Ishikawa (cell line): ENCODE results near the gene SPRYD4.

ENCODE experiments used
- CEBPB ChIP-seq: IDR thresholded peaks from 2 replicates; pipeline ENCODE4 v1.6.1; 2012
- CREB1 ChIP-seq: IDR thresholded peaks from 2 replicates; pipeline ENCODE4 v1.6.1; 2012; ENCODE audit warnings: low read depth
- EGR1 ChIP-seq: IDR thresholded peaks from 2 replicates; pipeline ENCODE4 v1.6.1; 2012
- FOXM1 ChIP-seq: IDR thresholded peaks from 2 replicates; pipeline ENCODE4 v1.6.1; 2012; ENCODE audit warnings: low read depth, borderline replicate concordance
- NFIC ChIP-seq: IDR thresholded peaks from 2 replicates; pipeline ENCODE4 v1.6.1; 2012
- RAD21 ChIP-seq: IDR thresholded peaks from 2 replicates; pipeline ENCODE4 v1.6.1; 2012; ENCODE audit warnings: low read depth
- TAF1 ChIP-seq: IDR thresholded peaks from 2 replicates; pipeline ENCODE4 v1.6.1; 2012; ENCODE audit warnings: low read depth, mild to moderate bottlenecking
- YY1 ChIP-seq: IDR thresholded peaks from 2 replicates; pipeline ENCODE4 v1.6.1; 2012; ENCODE audit warnings: low read depth
- ZBTB7A ChIP-seq: IDR thresholded peaks from 2 replicates; pipeline ENCODE4 v1.6.1; 2012; ENCODE audit warnings: low read depth
- TF ChIP-seq, protein P1 (sequence below): IDR thresholded peaks from 2 replicates; pipeline ENCODE4 v1.6.1; 2012
- TF ChIP-seq, protein P2 (sequence below): IDR thresholded peaks from 2 replicates; pipeline ENCODE4 v1.6.1; 2012; ENCODE audit warnings: low read depth, mild to moderate bottlenecking
- TF ChIP-seq, protein P3 (sequence below): IDR thresholded peaks from 2 replicates; pipeline ENCODE4 v1.6.1; 2012

DNA sequence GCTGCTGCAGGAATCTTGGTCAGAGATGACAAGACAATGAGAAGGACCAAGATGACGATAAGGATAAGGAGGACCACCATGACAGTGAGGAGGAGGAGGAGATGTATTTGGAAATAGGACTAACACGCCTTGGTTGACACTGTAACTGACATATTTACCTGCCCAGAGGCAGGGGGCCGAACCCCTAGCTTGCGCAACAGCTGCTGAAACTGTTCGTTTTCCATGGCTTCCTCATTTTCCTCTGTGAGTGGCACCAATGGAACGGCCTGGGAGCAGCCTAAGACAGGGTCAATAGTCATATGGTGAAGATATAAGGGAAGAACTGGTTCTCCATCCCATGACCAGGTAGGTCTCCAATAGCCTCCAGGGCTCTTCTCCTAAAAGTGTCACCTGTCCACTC, 48.0 kb upstream of the SPRYD4 start:
- TF ChIP-seq, protein P1, sequence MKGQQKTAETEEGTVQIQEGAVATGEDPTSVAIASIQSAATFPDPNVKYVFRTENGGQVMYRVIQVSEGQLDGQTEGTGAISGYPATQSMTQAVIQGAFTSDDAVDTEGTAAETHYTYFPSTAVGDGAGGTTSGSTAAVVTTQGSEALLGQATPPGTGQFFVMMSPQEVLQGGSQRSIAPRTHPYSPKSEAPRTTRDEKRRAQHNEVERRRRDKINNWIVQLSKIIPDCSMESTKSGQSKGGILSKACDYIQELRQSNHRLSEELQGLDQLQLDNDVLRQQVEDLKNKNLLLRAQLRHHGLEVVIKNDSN = no peak
- no peak for TF ChIP-seq TAF1
- TF ChIP-seq, protein P2, sequence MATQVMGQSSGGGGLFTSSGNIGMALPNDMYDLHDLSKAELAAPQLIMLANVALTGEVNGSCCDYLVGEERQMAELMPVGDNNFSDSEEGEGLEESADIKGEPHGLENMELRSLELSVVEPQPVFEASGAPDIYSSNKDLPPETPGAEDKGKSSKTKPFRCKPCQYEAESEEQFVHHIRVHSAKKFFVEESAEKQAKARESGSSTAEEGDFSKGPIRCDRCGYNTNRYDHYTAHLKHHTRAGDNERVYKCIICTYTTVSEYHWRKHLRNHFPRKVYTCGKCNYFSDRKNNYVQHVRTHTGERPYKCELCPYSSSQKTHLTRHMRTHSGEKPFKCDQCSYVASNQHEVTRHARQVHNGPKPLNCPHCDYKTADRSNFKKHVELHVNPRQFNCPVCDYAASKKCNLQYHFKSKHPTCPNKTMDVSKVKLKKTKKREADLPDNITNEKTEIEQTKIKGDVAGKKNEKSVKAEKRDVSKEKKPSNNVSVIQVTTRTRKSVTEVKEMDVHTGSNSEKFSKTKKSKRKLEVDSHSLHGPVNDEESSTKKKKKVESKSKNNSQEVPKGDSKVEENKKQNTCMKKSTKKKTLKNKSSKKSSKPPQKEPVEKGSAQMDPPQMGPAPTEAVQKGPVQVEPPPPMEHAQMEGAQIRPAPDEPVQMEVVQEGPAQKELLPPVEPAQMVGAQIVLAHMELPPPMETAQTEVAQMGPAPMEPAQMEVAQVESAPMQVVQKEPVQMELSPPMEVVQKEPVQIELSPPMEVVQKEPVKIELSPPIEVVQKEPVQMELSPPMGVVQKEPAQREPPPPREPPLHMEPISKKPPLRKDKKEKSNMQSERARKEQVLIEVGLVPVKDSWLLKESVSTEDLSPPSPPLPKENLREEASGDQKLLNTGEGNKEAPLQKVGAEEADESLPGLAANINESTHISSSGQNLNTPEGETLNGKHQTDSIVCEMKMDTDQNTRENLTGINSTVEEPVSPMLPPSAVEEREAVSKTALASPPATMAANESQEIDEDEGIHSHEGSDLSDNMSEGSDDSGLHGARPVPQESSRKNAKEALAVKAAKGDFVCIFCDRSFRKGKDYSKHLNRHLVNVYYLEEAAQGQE = no peak
- TF ChIP-seq CREB1 = no peak
- TF ChIP-seq RAD21 = no peak
- no peak for TF ChIP-seq EGR1
- peak; percentile 78 for TF ChIP-seq CEBPB
- no peak for TF ChIP-seq YY1
- no peak for TF ChIP-seq NFIC
- TF ChIP-seq FOXM1 = no peak
- no peak for TF ChIP-seq ZBTB7A
- TF ChIP-seq, protein P3, sequence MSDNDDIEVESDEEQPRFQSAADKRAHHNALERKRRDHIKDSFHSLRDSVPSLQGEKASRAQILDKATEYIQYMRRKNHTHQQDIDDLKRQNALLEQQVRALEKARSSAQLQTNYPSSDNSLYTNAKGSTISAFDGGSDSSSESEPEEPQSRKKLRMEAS = no peak
